ENCODE results near the gene GALNT18. TPM values are rescaled to one million over a fixed set of nuclear protein-coding genes. Genes with fewer than 3 reads are reported as not detected.

The GALNT18 gene
- total RNA-seq, 4 donors from 2014 or later = 4.7 to 20.4 (median 14.1) TPM

GRCh38 chr11:11313902-11314692, 307.7 kb downstream of the GALNT18 start:
- no peaks in the 10 kb centered on the region for H3K9me3 ChIP-seq
- no peaks in the 10 kb centered on the region for H3K36me3 ChIP-seq
- peaks cover 4 to 22% (median 19%) of the 10 kb centered on the region in 3 donors for H3K4me1 ChIP-seq
- peak overlapping the region in 3 of 4 donors; percentile 2 to 69 (median 61) for H3K27ac ChIP-seq
- TF ChIP-seq CTCF (IDR thresholded peaks at IDR 0.05) = no peak
- no peak for TF ChIP-seq POLR2A (IDR thresholded peaks at IDR 0.05)
- WGBS, 2 donors = 24 to 40% methylated on average over 5 to 6 of the region's 6 CpGs
- DNase-seq = no peak
- intact Hi-C loops (cut with DNase I) = no loop called here
- no peak overlapping the region for H3K4me3 ChIP-seq
- H3K27me3 ChIP-seq = no peaks in the 10 kb centered on the region

GRCh38 chr11:11313426-11313825, 308.4 kb downstream of the GALNT18 start:
- DNase-seq = no peak
- Histone ChIP-seq H3K4me1 (peaks cover 4 to 22% (median 19%) of the 10 kb centered on the region in 3 donors), H3K9me3 (no peaks in the 10 kb centered on the region), H3K4me3 (no peak overlapping the region), H3K27ac (peak overlapping the region in 3 of 4 donors; percentile 2 to 69 (median 61)), H3K27me3 (no peaks in the 10 kb centered on the region), H3K36me3 (no peaks in the 10 kb centered on the region)
- TF ChIP-seq CTCF (IDR thresholded peaks at IDR 0.05) (peak in 1 of 6 experiments; percentile 22), POLR2A (IDR thresholded peaks at IDR 0.05) (no peak)
- WGBS, 2 donors = 40% methylated on average over 1 of the region's 1 CpG; no CpG with 5 or more reads in 1 of the 2 donors
- intact Hi-C loops (cut with DNase I) = no loop called here

- Histone ChIP-seq H3K4me3 (no peak overlapping the region), H3K9me3 (no peaks in the 10 kb centered on the region), H3K4me1 (peaks cover 4 to 22% (median 19%) of the 10 kb centered on the region in 3 donors), H3K27ac (no peak overlapping the region), H3K36me3 (no peaks in the 10 kb centered on the region), H3K27me3 (no peaks in the 10 kb centered on the region)
- TF ChIP-seq CTCF (IDR thresholded peaks at IDR 0.05) = no peak
- no peak for TF ChIP-seq POLR2A (IDR thresholded peaks at IDR 0.05)
- intact Hi-C loops (cut with DNase I) = no loop called here
- WGBS, 2 donors = 81 to 83% methylated on average over 1 of the region's 1 CpG
- DNase-seq = no peak
Observed at GRCh38 chr11:11312738-11313137, 309.1 kb downstream of the GALNT18 start.

GRCh38 chr11:11311169-11311568, 310.6 kb downstream of the GALNT18 start:
- Histone ChIP-seq H3K9me3 (no peaks in the 10 kb centered on the region), H3K4me1 (peaks cover 4 to 22% (median 19%) of the 10 kb centered on the region in 3 donors), H3K4me3 (no peak overlapping the region), H3K27me3 (no peaks in the 10 kb centered on the region), H3K27ac (no peak overlapping the region), H3K36me3 (no peaks in the 10 kb centered on the region)
- intact Hi-C loops (cut with DNase I) = no loop called here
- WGBS, 2 donors = 44 to 100% methylated on average over 1 to 3 of the region's 3 CpGs
- TF ChIP-seq CTCF (IDR thresholded peaks at IDR 0.05) (no peak), POLR2A (IDR thresholded peaks at IDR 0.05) (no peak)
- no peak for DNase-seq

- no peak for DNase-seq
- H3K27ac ChIP-seq = no peak overlapping the region
- no peaks in the 10 kb centered on the region for H3K9me3 ChIP-seq
- H3K27me3 ChIP-seq = no peaks in the 10 kb centered on the region
- no peaks in the 10 kb centered on the region for H3K36me3 ChIP-seq
- WGBS, 2 donors = 91 to 96% methylated on average over 2 of the region's 2 CpGs
- no peak overlapping the region for H3K4me3 ChIP-seq
- H3K4me1 ChIP-seq = peaks cover 4 to 22% (median 19%) of the 10 kb centered on the region in 3 donors
- TF ChIP-seq CTCF (IDR thresholded peaks at IDR 0.05) (no peak), POLR2A (IDR thresholded peaks at IDR 0.05) (no peak)
- intact Hi-C loops (cut with DNase I) = no loop called here
Observed at GRCh38 chr11:11309906-11310305, 311.9 kb downstream of the GALNT18 start.
